ENCODE measurements around the gene FNIP2. TPM values are rescaled to one million over a fixed set of nuclear protein-coding genes. Genes with fewer than 3 reads are reported as not detected.

The FNIP2 gene
- total and polyA plus RNA-seq, 2 donors (not counting 1 experiment from before 2014, with no cell fraction given) = 0.03 to 0.17 TPM

- H3K36me3 ChIP-seq (replicated peaks in 1 of 2; ENCODE audit: control extremely low read depth in 1 of 2, control insufficient read depth in 1 of 2, extremely low read depth in 1 of 2, insufficient read depth in 2 of 2, low read length in 1 of 2) = no peaks in the 10 kb centered on the region
- H3K4me2 ChIP-seq (replicated peaks; ENCODE audit: low read depth, low read length, poor library complexity, severe bottlenecking) = no peak overlapping the region
- Mint-ChIP-seq H3K4me1 (no peaks in the 10 kb centered on the region), H3K27ac (no peak overlapping the region), H3K27me3 (peaks cover 68% of the 10 kb centered on the region), H3K9me3 (ENCODE audit: insufficient read depth) (no peaks in the 10 kb centered on the region), H3K4me3 (no peak overlapping the region)
- CTCF ChIA-PET = no interaction called here
- no peaks in the 10 kb centered on the region for H3K79me2 ChIP-seq (ENCODE audit: control insufficient read depth, insufficient read depth, low read length)
- peaks cover 0 to 7% (median 4%) of the 10 kb centered on the region in 3 donors for H3K9me3 ChIP-seq (ENCODE audit: control extremely low read depth in 1 of 3, control insufficient read depth in 2 of 3, insufficient read depth in 1 of 3, low read length in 2 of 3)
- peaks cover 7 to 64% (median 52%) of the 10 kb centered on the region in 4 experiments for H3K27me3 ChIP-seq (replicated peaks in 1 of 4; ENCODE audit: control extremely low read depth in 1 of 4, control insufficient read depth in 3 of 4, insufficient read depth in 4 of 4, low read length in 3 of 4)
- peaks cover 0 to 4% of the 10 kb centered on the region in 2 donors for H3K4me1 ChIP-seq (ENCODE audit: control insufficient read depth in 2 of 2, insufficient read depth in 2 of 2, low read length in 2 of 2)
- H3K4me3 ChIP-seq (ENCODE audit: control extremely low read depth in 1 of 5, extremely low read depth in 1 of 5, insufficient read depth in 1 of 5, low read depth in 2 of 5, low read length in 4 of 5) = no peak overlapping the region
- ATAC-seq (ENCODE audit: low read depth) (no peak), DNase-seq (no peak)
- no CpG with 5 or more reads among the region's 2 CpGs for WGBS (ENCODE audit: insufficient coverage)
- H3K9ac ChIP-seq (ENCODE audit: low read length) = no peak overlapping the region
- H4K20me1 ChIP-seq (ENCODE audit: control insufficient read depth, insufficient read depth, low read length, poor library complexity, severe bottlenecking) = no peaks in the 10 kb centered on the region
- H3K27ac ChIP-seq (ENCODE audit: low read length in 2 of 2) = no peak overlapping the region
- POLR2A ChIA-PET = no interaction called here
- H2AFZ ChIP-seq (ENCODE audit: insufficient read depth, low read depth, low read length, poor library complexity, severe bottlenecking) = no peak overlapping the region
- TF ChIP-seq EZH2 (IDR thresholded peaks at IDR 0.05; ENCODE audit: borderline replicate concordance, insufficient read depth, low read depth, low read length, poor library complexity, severe bottlenecking) (no peak), CTCF (IDR thresholded peaks at IDR 0.05) (no peak)
- intact Hi-C loops (cut with micrococcal nuclease) = no loop called here
These were observed 49.8 kb downstream of the FNIP2 start for GRCh38 chr4:158818560-158819140.

GRCh38 chr4:158819942-158820786 lies 51.3 kb downstream of the FNIP2 start:
- CTCF ChIA-PET = interaction anchor here (1.8 kb wide), 1 partner anchor 383 kb away, joined by 3 read pairs; no protein-coding TSS in a partner anchor
- H3K79me2 ChIP-seq (ENCODE audit: control insufficient read depth, insufficient read depth, low read length) = no peaks in the 10 kb centered on the region
- POLR2A ChIA-PET = no interaction called here
- H3K4me1 ChIP-seq (ENCODE audit: control insufficient read depth in 2 of 2, insufficient read depth in 2 of 2, low read length in 2 of 2) = peaks cover 0 to 4% of the 10 kb centered on the region in 2 donors
- no peak overlapping the region for H3K4me2 ChIP-seq (replicated peaks; ENCODE audit: low read depth, low read length, poor library complexity, severe bottlenecking)
- intact Hi-C loops (cut with micrococcal nuclease) = no loop called here
- Mint-ChIP-seq H3K4me1 (no peaks in the 10 kb centered on the region), H3K27ac (no peak overlapping the region), H3K4me3 (no peak overlapping the region), H3K9me3 (ENCODE audit: insufficient read depth) (no peaks in the 10 kb centered on the region), H3K27me3 (peaks cover 73% of the 10 kb centered on the region)
- H4K20me1 ChIP-seq (ENCODE audit: control insufficient read depth, insufficient read depth, low read length, poor library complexity, severe bottlenecking) = no peaks in the 10 kb centered on the region
- H3K9ac ChIP-seq (ENCODE audit: low read length) = no peak overlapping the region
- ATAC-seq (ENCODE audit: low read depth) (no peak), DNase-seq (no peak)
- TF ChIP-seq EZH2 (IDR thresholded peaks at IDR 0.05; ENCODE audit: borderline replicate concordance, insufficient read depth, low read depth, low read length, poor library complexity, severe bottlenecking) (no peak), CTCF (IDR thresholded peaks at IDR 0.05) (no peak)
- H3K27ac ChIP-seq (ENCODE audit: low read length in 2 of 2) = no peak overlapping the region
- H2AFZ ChIP-seq (ENCODE audit: insufficient read depth, low read depth, low read length, poor library complexity, severe bottlenecking) = no peak overlapping the region
- H3K36me3 ChIP-seq (replicated peaks in 1 of 2; ENCODE audit: control extremely low read depth in 1 of 2, control insufficient read depth in 1 of 2, extremely low read depth in 1 of 2, insufficient read depth in 2 of 2, low read length in 1 of 2) = no peaks in the 10 kb centered on the region
- H3K4me3 ChIP-seq (ENCODE audit: control extremely low read depth in 1 of 5, extremely low read depth in 1 of 5, insufficient read depth in 1 of 5, low read depth in 2 of 5, low read length in 4 of 5) = no peak overlapping the region
- peaks cover 2 to 59% (median 42%) of the 10 kb centered on the region in 4 experiments for H3K27me3 ChIP-seq (replicated peaks in 1 of 4; ENCODE audit: control extremely low read depth in 1 of 4, control insufficient read depth in 3 of 4, insufficient read depth in 4 of 4, low read length in 3 of 4)
- WGBS (ENCODE audit: insufficient coverage) = 88% methylated on average over 1 of the region's 2 CpGs
- peaks cover 0 to 8% (median 4%) of the 10 kb centered on the region in 3 donors for H3K9me3 ChIP-seq (ENCODE audit: control extremely low read depth in 1 of 3, control insufficient read depth in 2 of 3, insufficient read depth in 1 of 3, low read length in 2 of 3)
